Measurements from ENCODE around the gene FBXW5.

DNA sequence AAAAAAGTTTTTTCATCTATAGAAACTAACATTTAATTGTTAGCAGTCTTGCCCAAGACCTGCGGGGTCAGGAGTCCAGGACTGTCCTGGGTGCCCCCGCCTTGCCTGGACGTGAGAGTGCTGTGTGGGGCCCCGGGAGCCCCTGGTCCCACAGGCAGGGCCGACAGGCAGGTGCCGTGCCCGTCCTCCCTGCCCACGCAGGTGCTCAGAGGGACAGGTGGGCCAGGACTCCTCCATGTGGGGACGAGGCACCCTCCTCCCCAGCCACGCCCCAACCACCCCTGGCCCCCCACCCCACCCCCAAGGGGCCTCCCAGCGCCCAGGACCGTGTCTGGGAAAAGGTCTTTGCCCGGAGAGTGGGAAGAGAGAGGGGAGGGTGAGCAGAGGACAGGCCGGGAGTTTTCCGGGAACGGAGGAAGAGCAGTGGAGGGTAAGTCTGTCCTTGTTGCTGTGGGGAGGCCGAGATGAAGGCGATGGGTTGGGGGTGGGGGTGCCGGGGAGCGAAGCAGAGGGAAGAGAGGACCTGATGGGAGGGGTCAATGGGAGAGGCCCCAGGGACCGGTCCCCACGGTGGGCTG is 4.8 kb upstream of the FBXW5 start:
- TF ChIP-seq TCF4 (CRISPR knock-in tag; IDR thresholded peaks at IDR 0.05; ENCODE audit: borderline replicate concordance) (no peak), ARNTL (CRISPR knock-in tag; IDR thresholded peaks at IDR 0.05; ENCODE audit: borderline replicate concordance, low read depth) (no peak), ESRRG (CRISPR knock-in tag; IDR thresholded peaks at IDR 0.05) (no peak), TOX (CRISPR knock-in tag; IDR thresholded peaks at IDR 0.05; ENCODE audit: borderline replicate concordance) (no peak), RARB (CRISPR knock-in tag; IDR thresholded peaks at IDR 0.05) (no peak), PPARA (CRISPR knock-in tag; IDR thresholded peaks at IDR 0.05; ENCODE audit: borderline replicate concordance) (no peak), CSDC2 (CRISPR knock-in tag; IDR thresholded peaks at IDR 0.05) (no peak), ZFP30 (CRISPR knock-in tag; IDR thresholded peaks at IDR 0.05) (no peak), ZNF70 (CRISPR knock-in tag; IDR thresholded peaks at IDR 0.05) (no peak), ZNF8 (CRISPR knock-in tag; IDR thresholded peaks at IDR 0.05) (no peak)
- TF ChIP-seq, protein P1, sequence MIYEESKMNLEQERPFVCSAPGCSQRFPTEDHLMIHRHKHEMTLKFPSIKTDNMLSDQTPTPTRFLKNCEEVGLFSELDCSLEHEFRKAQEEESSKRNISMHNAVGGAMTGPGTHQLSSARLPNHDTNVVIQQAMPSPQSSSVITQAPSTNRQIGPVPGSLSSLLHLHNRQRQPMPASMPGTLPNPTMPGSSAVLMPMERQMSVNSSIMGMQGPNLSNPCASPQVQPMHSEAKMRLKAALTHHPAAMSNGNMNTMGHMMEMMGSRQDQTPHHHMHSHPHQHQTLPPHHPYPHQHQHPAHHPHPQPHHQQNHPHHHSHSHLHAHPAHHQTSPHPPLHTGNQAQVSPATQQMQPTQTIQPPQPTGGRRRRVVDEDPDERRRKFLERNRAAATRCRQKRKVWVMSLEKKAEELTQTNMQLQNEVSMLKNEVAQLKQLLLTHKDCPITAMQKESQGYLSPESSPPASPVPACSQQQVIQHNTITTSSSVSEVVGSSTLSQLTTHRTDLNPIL (CRISPR knock-in tag; IDR thresholded peaks at IDR 0.05; ENCODE audit: low read depth) = no peak
- TF ChIP-seq, protein P2, sequence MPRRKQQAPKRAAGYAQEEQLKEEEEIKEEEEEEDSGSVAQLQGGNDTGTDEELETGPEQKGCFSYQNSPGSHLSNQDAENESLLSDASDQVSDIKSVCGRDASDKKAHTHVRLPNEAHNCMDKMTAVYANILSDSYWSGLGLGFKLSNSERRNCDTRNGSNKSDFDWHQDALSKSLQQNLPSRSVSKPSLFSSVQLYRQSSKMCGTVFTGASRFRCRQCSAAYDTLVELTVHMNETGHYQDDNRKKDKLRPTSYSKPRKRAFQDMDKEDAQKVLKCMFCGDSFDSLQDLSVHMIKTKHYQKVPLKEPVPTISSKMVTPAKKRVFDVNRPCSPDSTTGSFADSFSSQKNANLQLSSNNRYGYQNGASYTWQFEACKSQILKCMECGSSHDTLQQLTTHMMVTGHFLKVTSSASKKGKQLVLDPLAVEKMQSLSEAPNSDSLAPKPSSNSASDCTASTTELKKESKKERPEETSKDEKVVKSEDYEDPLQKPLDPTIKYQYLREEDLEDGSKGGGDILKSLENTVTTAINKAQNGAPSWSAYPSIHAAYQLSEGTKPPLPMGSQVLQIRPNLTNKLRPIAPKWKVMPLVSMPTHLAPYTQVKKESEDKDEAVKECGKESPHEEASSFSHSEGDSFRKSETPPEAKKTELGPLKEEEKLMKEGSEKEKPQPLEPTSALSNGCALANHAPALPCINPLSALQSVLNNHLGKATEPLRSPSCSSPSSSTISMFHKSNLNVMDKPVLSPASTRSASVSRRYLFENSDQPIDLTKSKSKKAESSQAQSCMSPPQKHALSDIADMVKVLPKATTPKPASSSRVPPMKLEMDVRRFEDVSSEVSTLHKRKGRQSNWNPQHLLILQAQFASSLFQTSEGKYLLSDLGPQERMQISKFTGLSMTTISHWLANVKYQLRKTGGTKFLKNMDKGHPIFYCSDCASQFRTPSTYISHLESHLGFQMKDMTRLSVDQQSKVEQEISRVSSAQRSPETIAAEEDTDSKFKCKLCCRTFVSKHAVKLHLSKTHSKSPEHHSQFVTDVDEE (CRISPR knock-in tag; IDR thresholded peaks at IDR 0.05) = no peak
- TF ChIP-seq, protein P3, sequence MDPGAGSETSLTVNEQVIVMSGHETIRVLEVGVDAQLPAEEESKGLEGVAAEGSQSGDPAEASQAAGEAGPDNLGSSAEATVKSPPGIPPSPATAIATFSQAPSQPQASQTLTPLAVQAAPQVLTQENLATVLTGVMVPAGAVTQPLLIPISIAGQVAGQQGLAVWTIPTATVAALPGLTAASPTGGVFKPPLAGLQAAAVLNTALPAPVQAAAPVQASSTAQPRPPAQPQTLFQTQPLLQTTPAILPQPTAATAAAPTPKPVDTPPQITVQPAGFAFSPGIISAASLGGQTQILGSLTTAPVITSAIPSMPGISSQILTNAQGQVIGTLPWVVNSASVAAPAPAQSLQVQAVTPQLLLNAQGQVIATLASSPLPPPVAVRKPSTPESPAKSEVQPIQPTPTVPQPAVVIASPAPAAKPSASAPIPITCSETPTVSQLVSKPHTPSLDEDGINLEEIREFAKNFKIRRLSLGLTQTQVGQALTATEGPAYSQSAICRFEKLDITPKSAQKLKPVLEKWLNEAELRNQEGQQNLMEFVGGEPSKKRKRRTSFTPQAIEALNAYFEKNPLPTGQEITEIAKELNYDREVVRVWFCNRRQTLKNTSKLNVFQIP (CRISPR knock-in tag; IDR thresholded peaks at IDR 0.05; ENCODE audit: borderline replicate concordance, low read depth) = no peak

Data from SK-N-SH treated with all-trans-retinoic acid at 6 μM for 48 hours (cell line).